ENCODE measurements around the gene WDR18.

WDR18 gene

DNA sequence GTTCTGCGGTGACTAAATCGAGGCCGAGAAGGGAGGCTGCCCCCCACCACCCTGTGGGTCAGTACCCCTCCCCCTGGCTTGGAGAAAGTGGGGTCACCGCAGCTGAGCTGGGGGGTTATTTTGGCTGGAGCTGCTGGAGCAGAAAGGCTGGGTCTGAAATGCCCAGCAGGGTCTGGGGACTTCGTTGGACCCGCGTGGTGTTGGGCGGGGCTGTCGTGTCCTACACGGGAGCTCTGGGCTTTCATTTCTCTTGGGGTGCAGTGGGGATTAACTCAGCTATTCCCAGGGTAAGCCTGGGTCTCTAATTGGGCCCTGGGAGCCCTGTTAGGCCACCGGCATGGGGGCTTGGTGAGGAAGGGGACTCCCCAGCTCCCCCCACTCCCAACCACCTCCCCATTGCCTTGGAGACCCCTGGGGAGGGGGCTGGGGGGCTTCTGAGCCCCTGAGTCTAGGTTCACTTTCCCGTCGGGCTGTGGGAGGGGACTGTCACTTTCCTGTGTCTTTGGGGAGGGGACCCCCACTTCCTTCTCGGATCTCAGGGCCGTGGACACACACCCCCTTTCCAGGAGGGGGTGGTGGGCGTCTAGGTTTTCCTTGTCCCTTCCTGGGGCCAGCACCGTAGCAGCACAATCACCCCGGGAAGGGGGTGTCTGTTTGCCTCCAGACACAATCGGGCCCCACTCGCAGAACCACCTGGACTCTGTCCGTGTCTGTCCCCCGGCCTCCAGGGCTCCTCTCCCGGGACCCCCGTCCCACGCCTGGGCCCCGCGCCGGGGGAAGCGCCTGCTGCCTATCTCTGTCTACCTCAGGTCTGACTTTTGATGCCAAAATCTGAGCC is 10.2 kb upstream of the WDR18 start:
- TF ChIP-seq, protein P1, sequence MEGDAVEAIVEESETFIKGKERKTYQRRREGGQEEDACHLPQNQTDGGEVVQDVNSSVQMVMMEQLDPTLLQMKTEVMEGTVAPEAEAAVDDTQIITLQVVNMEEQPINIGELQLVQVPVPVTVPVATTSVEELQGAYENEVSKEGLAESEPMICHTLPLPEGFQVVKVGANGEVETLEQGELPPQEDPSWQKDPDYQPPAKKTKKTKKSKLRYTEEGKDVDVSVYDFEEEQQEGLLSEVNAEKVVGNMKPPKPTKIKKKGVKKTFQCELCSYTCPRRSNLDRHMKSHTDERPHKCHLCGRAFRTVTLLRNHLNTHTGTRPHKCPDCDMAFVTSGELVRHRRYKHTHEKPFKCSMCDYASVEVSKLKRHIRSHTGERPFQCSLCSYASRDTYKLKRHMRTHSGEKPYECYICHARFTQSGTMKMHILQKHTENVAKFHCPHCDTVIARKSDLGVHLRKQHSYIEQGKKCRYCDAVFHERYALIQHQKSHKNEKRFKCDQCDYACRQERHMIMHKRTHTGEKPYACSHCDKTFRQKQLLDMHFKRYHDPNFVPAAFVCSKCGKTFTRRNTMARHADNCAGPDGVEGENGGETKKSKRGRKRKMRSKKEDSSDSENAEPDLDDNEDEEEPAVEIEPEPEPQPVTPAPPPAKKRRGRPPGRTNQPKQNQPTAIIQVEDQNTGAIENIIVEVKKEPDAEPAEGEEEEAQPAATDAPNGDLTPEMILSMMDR (IDR thresholded peaks at IDR 0.05; ENCODE audit: extremely low read depth, missing control alignments) = no peak
- no peak for DNase-seq (ENCODE audit: low spot score)

DNA sequence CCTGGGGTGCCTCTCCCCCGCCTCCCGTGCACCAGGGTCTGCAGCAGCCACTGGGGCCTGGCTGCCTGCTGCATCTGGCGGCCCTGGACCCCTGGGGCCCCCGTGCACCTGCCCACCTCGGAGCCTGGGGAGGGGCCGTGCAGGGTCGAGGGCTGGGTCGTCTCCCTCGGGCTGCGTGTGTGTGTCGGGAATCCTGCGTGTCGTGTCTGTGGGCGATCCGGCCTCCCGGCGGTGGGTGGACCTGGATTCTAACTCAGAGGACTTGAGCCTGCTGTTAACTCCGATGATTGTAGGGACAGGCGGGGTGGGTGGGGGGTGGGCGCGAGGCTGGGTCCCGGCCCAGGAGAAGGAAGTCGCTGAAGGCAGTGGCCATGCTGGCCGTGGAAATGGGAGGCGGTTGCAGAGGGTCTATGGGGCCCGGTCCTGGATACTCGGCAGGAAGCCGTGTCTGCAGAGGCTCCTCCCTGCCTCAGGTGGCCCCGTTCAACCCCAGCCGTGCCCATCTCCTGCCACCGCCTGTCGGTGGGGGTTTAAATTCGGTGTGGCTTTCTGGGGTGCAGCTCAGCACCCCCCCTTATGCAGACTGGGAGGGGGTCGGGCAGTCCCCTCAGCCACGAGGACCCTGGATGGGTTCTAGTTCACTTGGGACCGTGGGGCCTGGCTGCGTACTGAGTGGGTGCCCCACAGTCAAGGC is 9.4 kb upstream of the WDR18 start:
- no peak for DNase-seq (ENCODE audit: low spot score)
- TF ChIP-seq, protein P1 (IDR thresholded peaks at IDR 0.05; ENCODE audit: extremely low read depth, missing control alignments) = no peak

GRCh38 chr19:976476-976875 is 7.7 kb upstream of the WDR18 start:
- no peak for DNase-seq (ENCODE audit: low spot score)
- TF ChIP-seq, protein P1 (IDR thresholded peaks at IDR 0.05; ENCODE audit: extremely low read depth, missing control alignments) = no peak

DNA sequence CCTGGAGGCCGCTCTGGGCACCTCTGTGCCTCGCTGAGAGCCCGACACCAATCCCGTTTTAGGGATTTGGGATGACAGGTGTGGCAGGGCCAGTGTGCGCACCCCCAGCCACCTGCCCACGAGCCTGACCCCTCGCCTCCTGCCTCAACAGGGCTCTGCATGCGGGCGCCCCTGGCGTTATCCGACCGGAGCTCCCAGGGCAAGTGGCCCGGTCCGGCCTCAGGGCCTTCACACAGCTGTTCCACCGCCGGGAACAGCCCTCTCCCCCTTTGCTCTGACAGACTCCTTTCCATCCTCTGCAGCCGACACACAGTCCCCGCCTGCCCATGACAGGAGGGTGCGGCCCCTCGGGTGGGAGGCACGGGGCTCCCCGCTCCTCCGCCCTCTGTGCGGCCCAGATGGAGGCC is 7.1 kb upstream of the WDR18 start:
- TF ChIP-seq, protein P1 (IDR thresholded peaks at IDR 0.05; ENCODE audit: extremely low read depth, missing control alignments) = no peak
- no peak for DNase-seq (ENCODE audit: low spot score)

DNA sequence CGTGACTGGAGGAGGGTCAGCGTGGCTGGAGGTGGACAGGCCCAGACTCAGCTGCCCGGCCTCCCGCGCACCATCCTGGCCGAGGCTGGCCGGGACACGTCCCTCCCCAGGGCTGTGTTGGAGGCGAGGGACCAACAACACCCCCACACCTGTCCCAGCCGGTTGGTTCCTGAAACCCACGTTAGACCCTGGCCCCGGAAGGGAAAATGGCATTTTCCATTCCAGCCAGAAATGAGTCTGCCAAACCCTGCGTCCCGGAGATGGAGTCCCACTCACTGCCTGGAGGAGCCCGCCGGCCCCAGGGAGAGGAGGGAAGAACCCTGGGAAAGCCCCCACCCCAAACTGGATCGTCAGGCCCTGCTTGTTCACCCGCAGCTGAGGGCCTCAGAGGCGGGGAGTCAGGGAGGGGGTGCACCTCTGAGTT is 4.8 kb upstream of the WDR18 start:
- DNase-seq (ENCODE audit: low spot score) = peak; percentile 88
- TF ChIP-seq, protein P1 (IDR thresholded peaks at IDR 0.05; ENCODE audit: extremely low read depth, missing control alignments) = no peak

DNA sequence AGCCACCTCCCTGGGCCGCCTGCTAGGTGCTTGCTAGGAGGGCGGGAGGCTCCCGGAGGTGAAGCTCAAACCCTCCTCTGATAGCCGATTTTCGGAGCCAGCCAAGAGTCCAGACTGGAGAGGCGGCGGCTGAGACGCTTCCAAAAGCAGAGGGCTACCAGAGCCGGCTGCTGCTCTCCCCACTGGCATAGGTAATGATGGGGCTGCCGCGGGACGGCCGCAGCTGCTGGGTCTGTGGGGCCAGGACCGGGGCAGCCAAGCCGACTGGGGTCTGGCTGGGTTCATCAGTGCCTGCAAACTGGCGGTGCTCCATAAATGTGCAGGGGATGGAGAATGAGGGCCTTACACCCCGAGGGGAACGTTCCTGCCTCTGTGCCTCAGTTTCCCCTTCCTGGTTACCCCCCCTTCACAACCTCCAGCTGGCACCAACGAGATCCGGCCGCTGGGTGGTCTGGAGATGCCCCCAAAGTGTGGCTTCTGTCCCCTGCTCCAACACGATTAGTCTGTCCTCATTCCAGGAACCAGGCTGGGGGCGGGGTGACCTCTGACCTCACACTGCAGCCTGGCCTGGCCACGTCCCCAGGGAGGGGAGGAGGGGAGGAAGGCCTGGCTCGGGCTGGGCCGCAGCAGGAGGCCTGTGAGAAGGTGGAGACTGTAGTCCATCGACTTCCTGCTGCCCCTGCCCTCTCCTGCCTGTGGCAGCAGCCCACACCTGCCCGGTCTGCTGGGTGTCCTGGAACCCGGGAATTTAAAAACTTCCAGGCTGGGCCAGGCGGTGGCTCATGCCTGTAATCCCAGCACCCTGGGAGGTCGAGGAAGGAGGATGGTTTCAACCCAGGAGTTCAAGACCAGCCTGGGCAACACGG is 3.8 kb upstream of the WDR18 start:
- no peak for DNase-seq (ENCODE audit: low spot score)
- TF ChIP-seq, protein P1 (IDR thresholded peaks at IDR 0.05; ENCODE audit: extremely low read depth, missing control alignments) = no peak

Measured in GM20000 (cell line).